Kidney (tissue), 14 donors: ENCODE data around the gene OSM. TPM values are rescaled to one million over a fixed set of nuclear protein-coding genes. Genes with fewer than 3 reads are reported as not detected.

Experiments used
- DNase-seq, 5 donors: peaks; one replicate each; pipeline ENCODE4 v3.0.0-alpha.2; 2013 to 2020
- FAIRE-seq: peaks from 2 replicates; lab custom pipeline; 2012; peaks lifted over from hg19 to GRCh38; lab: Jason Lieb, UNC
- H3K27ac ChIP-seq, 2 donors: one replicate each; pipeline ENCODE4 v1.7.0; 2013; ENCODE audit warnings: low read depth in 2 of 2, low read length in 2 of 2, inconsistent platforms in 1 of 2
- H3K27me3 ChIP-seq: one replicate; pipeline ENCODE4 v1.7.1; 2013; ENCODE audit warnings: low read length, inconsistent platforms; ENCODE audit not compliant: control insufficient read depth, insufficient read depth
- H3K36me3 ChIP-seq, 3 donors: one replicate each; pipeline versions ENCODE4 v1.7.0 to v1.7.1; 2013; ENCODE audit warnings: low read length in 3 of 3, control low read depth in 1 of 3, inconsistent platforms in 1 of 3; ENCODE audit not compliant: insufficient read depth in 3 of 3, control insufficient read depth in 2 of 3
- H3K4me1 ChIP-seq, 3 donors: one replicate each; pipeline versions ENCODE4 v1.7.0 to v1.7.1; 2013; ENCODE audit warnings: low read length in 3 of 3, inconsistent platforms in 1 of 3, low read depth in 1 of 3; ENCODE audit not compliant: control insufficient read depth in 2 of 3, insufficient read depth in 2 of 3
- H3K4me3 ChIP-seq, 3 donors: one replicate each; pipeline versions ENCODE4 v1.7.0 to v1.8.1; 2013; ENCODE audit warnings: low read length in 3 of 3, control low read depth in 1 of 3, inconsistent platforms in 1 of 3
- H3K9ac ChIP-seq, 3 donors: one replicate each; pipeline versions ENCODE4 v1.7.0 to v1.7.1; 2013; ENCODE audit warnings: low read length in 3 of 3, control low read depth in 1 of 3, inconsistent platforms in 1 of 3
- H3K9me3 ChIP-seq, 3 donors: one replicate each; pipeline versions ENCODE4 v1.7.0 to v1.7.1; 2013; ENCODE audit warnings: low read length in 3 of 3, control low read depth in 1 of 3, inconsistent platforms in 1 of 3; ENCODE audit not compliant: control insufficient read depth in 2 of 3, insufficient read depth in 1 of 3
- intact Hi-C: fragments of 100-400 bp; cut with DNase I; formaldehyde crosslinking; loops from one replicate; pipeline ENCODE4 v1.11.1; 2022
- polyA plus RNA-seq: library from polyadenylated mRNA; stranded (reverse); fragments of 350-450 nt; fragmentation: Illumina TruSeq; extraction: RNeasy Lipid Tissue Mini Kit (QIAGEN cat#74804); gene quantifications from one replicate; pipeline ENCODE4 v1.2.3, GENCODE V29; 2014; ENCODE audit warnings: low read depth, low replicate concordance; ENCODE audit not compliant: insufficient read depth
- total RNA-seq: library from RNA; stranded (reverse); fragmentation: NEBNext Ultra II Directional; extraction: Animal tissue kit (Norgen Biotek cat#: 25700); gene quantifications from one replicate; pipeline ENCODE4 v1.2.1, GENCODE V29; 2021
- TF ChIP-seq, protein P1 (sequence below): IDR thresholded peaks from 3 replicates; pipeline ENCODE4 v1.5.1; 2012; ENCODE audit warnings: mild to moderate bottlenecking, moderate library complexity, borderline replicate concordance; ENCODE audit not compliant: insufficient read depth; ENCODE audit errors: extremely low read depth
- donor health status: control.
- donor health status: control.
- donor health status: control.
- donor health status: control.
- donor health status: control.
- donor health status: DM: yes; HTN: yes; CAD: no.
- donor health status: Normal renal cell carcinoma (clear cell type).

OSM gene
- total and polyA plus RNA-seq, 2 donors from 2014 or later: 0.56 to 1.2 TPM

DNA sequence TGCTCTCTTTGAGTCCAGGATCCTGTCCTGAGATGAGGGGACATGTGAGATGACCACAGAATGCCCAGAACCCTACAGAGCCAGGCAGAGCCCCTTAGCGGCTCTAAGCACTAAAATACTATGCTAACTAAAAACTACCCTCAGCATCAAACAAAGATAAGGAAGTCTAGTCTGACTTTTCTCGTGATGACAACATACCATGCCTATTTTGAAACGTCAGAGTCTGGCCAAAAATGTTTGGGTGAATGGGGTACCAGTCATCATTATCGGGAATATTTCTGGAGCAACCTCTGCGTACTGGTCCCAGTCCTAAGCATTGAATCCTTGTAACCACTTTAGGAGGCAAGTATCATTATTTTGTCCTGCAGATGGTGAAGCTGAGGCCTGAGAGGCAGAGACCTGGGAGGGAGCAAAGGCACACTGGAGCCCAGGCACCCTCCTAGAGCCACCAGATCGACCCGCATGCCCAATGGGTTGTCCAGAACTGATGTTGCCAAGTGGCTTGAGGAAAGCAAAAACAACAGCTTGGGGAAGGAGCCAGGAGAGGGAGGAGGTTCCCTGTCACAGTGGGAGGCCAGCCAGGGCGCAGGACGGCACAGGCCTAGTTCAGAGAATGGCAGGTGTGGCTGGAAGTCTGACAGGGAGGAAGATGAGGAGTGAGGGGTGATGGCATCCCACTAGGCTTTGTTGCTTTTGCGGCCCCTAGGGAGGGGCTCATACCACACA lies 7.2 kb upstream of the OSM start:
- Histone ChIP-seq H3K9ac (no peak overlapping the region), H3K27me3 (no peaks in the 10 kb centered on the region), H3K27ac (no peak overlapping the region), H3K36me3 (no peaks in the 10 kb centered on the region), H3K4me1 (peaks cover 0 to 5% (median 0%) of the 10 kb centered on the region in 3 donors), H3K9me3 (no peaks in the 10 kb centered on the region), H3K4me3 (no peak overlapping the region)
- no peak for FAIRE-seq
- DNase-seq: no peak
- TF ChIP-seq, protein P1, sequence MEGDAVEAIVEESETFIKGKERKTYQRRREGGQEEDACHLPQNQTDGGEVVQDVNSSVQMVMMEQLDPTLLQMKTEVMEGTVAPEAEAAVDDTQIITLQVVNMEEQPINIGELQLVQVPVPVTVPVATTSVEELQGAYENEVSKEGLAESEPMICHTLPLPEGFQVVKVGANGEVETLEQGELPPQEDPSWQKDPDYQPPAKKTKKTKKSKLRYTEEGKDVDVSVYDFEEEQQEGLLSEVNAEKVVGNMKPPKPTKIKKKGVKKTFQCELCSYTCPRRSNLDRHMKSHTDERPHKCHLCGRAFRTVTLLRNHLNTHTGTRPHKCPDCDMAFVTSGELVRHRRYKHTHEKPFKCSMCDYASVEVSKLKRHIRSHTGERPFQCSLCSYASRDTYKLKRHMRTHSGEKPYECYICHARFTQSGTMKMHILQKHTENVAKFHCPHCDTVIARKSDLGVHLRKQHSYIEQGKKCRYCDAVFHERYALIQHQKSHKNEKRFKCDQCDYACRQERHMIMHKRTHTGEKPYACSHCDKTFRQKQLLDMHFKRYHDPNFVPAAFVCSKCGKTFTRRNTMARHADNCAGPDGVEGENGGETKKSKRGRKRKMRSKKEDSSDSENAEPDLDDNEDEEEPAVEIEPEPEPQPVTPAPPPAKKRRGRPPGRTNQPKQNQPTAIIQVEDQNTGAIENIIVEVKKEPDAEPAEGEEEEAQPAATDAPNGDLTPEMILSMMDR: no peak
- intact Hi-C loops: no loop called here

DNA sequence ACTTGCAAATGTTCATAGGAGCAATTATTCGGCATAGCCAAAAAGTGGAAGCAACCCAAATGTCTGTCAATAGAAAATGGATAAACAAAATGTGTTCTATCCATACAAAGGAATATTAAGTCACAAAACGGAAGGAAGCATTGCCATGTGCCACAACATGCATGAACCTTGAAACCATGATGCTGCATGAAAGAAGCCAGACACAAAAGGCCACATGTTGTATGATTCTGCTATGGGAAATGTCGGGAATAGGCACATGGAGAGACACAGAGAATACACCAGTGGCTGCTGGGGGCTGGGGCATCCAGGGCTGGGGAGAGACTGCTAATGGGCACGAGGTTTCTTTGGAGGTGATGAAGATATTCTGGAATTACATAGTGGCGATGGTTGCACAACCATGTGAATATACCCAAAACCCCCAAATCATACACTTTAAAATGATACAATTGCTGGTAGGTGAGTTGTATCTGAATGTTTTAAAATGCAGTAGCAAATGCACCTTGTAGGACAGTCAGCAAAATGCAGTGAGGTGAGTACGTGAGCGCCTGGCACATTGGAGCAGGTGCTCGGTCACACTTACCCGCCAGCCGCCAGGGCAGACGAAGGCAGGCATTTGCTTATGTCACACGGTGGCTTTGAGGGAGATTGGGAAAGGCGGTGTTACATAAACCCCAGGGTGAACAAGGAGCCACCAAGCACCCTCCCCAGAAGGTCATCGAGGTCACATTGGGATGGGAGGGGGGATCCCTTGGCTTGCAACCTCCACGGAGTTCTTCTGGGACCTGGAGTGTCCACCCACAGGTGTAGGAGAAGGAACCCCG lies 6.3 kb upstream of the OSM start:
- H3K4me3 ChIP-seq: no peak overlapping the region
- TF ChIP-seq, protein P1: no peak
- H3K9ac ChIP-seq: no peak overlapping the region
- no peaks in the 10 kb centered on the region for H3K36me3 ChIP-seq
- H3K27ac ChIP-seq: no peak overlapping the region
- no peaks in the 10 kb centered on the region for H3K27me3 ChIP-seq
- no peaks in the 10 kb centered on the region for H3K9me3 ChIP-seq
- DNase-seq: no peak
- intact Hi-C loops: no loop called here
- H3K4me1 ChIP-seq: peaks cover 0 to 2% (median 0%) of the 10 kb centered on the region in 3 donors
- no peak for FAIRE-seq

DNA sequence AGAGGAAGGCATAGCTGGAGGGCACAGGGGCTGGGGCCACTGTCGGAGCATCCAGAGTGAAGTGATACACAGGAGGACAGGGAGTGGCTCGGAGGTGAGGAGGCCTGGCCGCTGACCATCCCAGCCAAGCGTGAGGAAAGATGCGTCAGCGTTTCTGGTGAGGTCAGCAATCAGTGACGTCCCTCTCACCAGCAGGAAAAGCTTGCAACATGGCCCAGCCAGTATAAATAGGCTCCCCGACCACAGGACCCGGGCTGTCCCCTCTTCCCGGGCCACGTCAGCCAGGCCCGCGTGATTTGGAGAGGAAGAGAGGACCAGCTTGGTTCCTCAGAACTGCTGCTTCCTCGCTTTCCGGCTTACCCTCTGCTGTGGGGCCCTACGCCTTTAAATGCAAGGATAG lies 4.2 kb upstream of the OSM start:
- TF ChIP-seq, protein P1: no peak
- Histone ChIP-seq H3K9ac (no peak overlapping the region), H3K27ac (no peak overlapping the region), H3K9me3 (no peaks in the 10 kb centered on the region), H3K4me1 (no peaks in the 10 kb centered on the region), H3K27me3 (no peaks in the 10 kb centered on the region), H3K36me3 (no peaks in the 10 kb centered on the region), H3K4me3 (no peak overlapping the region)
- DNase-seq: peak in 2 of 5 donors; percentile 36 to 85
- no peak for FAIRE-seq
- intact Hi-C loops: no loop called here
